Breast epithelium (tissue), 4 donors: ENCODE data around the gene DNMBP. TPM values are rescaled to one million over a fixed set of nuclear protein-coding genes. Genes with fewer than 3 reads are reported as not detected.

Source experiments
- DNase-seq, 2 donors: peaks; one replicate each; pipeline ENCODE4 v3.0.0-alpha.2; 2019; ENCODE audit warnings: low spot score in 2 of 2
- H3K27ac ChIP-seq, 2 donors: fragments of 200-600 bp; sonication (generic) in 1 of 2; one replicate each; pipeline ENCODE4 v1.5.1; 2016 to 2019; ENCODE audit warnings: mild to moderate bottlenecking in 1 of 2
- H3K27me3 ChIP-seq, 2 donors: fragments of 200-600 bp; sonication (generic) in 1 of 2; one replicate each; pipeline versions ENCODE4 v1.5.1 to v1.6.0; 2017 to 2019; ENCODE audit warnings: control low read depth in 1 of 2, mild to moderate bottlenecking in 1 of 2
- H3K36me3 ChIP-seq: fragments of 200-600 bp; one replicate; pipeline ENCODE4 v1.5.1; 2019
- H3K4me1 ChIP-seq, 2 donors: fragments of 200-600 bp; sonication (generic); one replicate each; pipeline ENCODE4 v1.5.1; 2016 to 2019; ENCODE audit warnings: control low read depth in 1 of 2
- H3K4me3 ChIP-seq, 3 donors: fragments of 200-600 bp; sonication (generic); 1 replicate in 2 of 3; 2 replicates in 1 of 3; pipeline ENCODE4 v1.5.1; 2016 to 2019; ENCODE audit warnings: mild to moderate bottlenecking in 3 of 3, moderate library complexity in 2 of 3
- H3K9me3 ChIP-seq, 2 donors: fragments of 200-600 bp; sonication (generic) in 1 of 2; one replicate each; pipeline ENCODE4 v1.5.1; 2016 to 2019; ENCODE audit warnings: control low read depth in 1 of 2
- CTCF ChIP-seq, 3 donors: fragments of 450-650 bp; IDR thresholded peaks; one replicate each; pipeline ENCODE4 v1.5.1; 2016 to 2017; ENCODE audit warnings: antibody characterized with exemption in 3 of 3, mild to moderate bottlenecking in 3 of 3, moderate library complexity in 3 of 3
- POLR2A ChIP-seq: fragments of 450-650 bp; IDR thresholded peaks from one replicate; pipeline ENCODE4 v1.6.1; 2016; ENCODE audit warnings: antibody characterized with exemption, mild to moderate bottlenecking, moderate library complexity
- POLR2AphosphoS5 ChIP-seq, 3 donors: sonication (generic); formaldehyde crosslinking; IDR thresholded peaks; one replicate each; pipeline ENCODE4 v1.6.1; 2017; ENCODE audit warnings: antibody characterized with exemption in 3 of 3
- intact Hi-C: fragments of 100-400 bp; cut with DNase I; formaldehyde crosslinking; loops from one replicate; pipeline ENCODE4 v1.15.1; 2023; ENCODE audit warnings: low total_unique reads
- total RNA-seq, 3 donors: library from RNA; depleted of rRNA; stranded (reverse); fragments of >200 nt; gene quantifications; one replicate each; pipeline ENCODE4 v1.1.0, GENCODE V29; 2016

The DNMBP gene
- total RNA-seq, 3 donors from 2014 or later, result 15.1 to 20.6 (median 15.5) TPM

- peak overlapping the region; percentile 60 to 70 for H3K27ac ChIP-seq
- TF ChIP-seq POLR2A, result no peak
- TF ChIP-seq POLR2AphosphoS5 (IDR thresholded peaks at IDR 0.05), result no peak
- TF ChIP-seq CTCF (IDR thresholded peaks at IDR 0.05), result no peak
- no peaks in the 10 kb centered on the region for H3K9me3 ChIP-seq
- no peaks in the 10 kb centered on the region for H3K36me3 ChIP-seq
- H3K27me3 ChIP-seq, result no peaks in the 10 kb centered on the region
- H3K4me3 ChIP-seq, result peak overlapping the region; percentile 17 to 56 (median 40)
- intact Hi-C loops, result no loop called here
- H3K4me1 ChIP-seq, result peaks cover 0 to 5% of the 10 kb centered on the region in 2 donors
- DNase-seq, result peak in 1 of 2 donors; percentile 26
Observed at GRCh38 chr10:99917963-99918825, 91.6 kb downstream of the DNMBP start.

DNA sequence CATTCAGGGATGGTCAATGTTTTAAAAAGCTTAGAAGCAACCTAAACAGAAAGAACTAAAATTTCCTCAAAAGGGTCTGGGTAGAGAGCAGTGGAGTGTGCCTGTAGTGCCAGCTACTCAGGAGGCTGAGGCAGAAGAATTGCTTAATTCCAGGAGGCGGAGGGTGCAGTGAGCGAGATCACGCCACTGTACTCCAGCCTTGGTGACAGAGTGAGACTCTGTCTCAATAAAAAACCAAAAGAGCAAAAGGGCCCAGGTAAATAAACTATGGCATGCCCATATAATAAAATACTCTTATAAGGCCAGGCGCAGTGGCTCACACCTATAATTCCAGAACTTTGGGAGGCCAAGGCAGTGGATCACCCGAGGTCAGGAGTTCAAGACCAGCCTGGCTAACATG, 93.0 kb downstream of the DNMBP start:
- TF ChIP-seq CTCF (IDR thresholded peaks at IDR 0.05) (no peak), POLR2AphosphoS5 (IDR thresholded peaks at IDR 0.05) (no peak), POLR2A (no peak)
- Histone ChIP-seq H3K9me3 (no peaks in the 10 kb centered on the region), H3K4me3 (no peak overlapping the region), H3K36me3 (no peaks in the 10 kb centered on the region), H3K27ac (no peak overlapping the region), H3K4me1 (peaks cover 0 to 5% of the 10 kb centered on the region in 2 donors), H3K27me3 (no peaks in the 10 kb centered on the region)
- DNase-seq, result no peak
- intact Hi-C loops, result no loop called here

DNA sequence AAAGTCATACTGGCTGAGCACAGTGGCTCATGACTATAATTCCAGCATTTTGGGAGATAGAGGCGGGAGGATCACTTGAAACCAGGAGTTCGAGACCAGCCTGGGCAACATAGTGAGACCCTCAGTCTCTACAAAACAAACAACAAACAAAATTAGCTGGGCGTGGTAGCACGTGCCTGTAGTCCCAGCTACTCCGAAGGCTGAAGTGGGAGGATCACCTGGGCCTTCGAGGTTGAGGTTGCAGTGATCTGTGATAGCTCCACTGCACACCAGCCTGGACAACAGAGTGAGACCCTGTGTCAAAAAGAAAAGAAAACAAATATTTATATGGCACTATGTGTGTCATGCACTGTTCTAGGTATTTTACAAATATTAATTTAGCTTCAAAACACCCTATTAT, 94.3 kb downstream of the DNMBP start:
- TF ChIP-seq CTCF (IDR thresholded peaks at IDR 0.05) (no peak), POLR2AphosphoS5 (IDR thresholded peaks at IDR 0.05) (no peak), POLR2A (no peak)
- Histone ChIP-seq H3K27me3 (no peaks in the 10 kb centered on the region), H3K4me1 (peaks cover 0 to 5% of the 10 kb centered on the region in 2 donors), H3K36me3 (no peaks in the 10 kb centered on the region), H3K27ac (no peak overlapping the region), H3K4me3 (no peak overlapping the region), H3K9me3 (no peaks in the 10 kb centered on the region)
- intact Hi-C loops, result no loop called here
- DNase-seq, result no peak

GRCh38 chr10:99914236-99914635, 95.5 kb downstream of the DNMBP start:
- H3K4me1 ChIP-seq, result peaks cover 0 to 5% of the 10 kb centered on the region in 2 donors

More at GRCh38 chr10:99914236-99914635, 95.5 kb downstream of the DNMBP start:
- TF ChIP-seq CTCF (IDR thresholded peaks at IDR 0.05) (no peak), POLR2AphosphoS5 (IDR thresholded peaks at IDR 0.05) (no peak), POLR2A (no peak)
- intact Hi-C loops, result no loop called here
- Histone ChIP-seq H3K27ac (no peak overlapping the region), H3K4me3 (peak overlapping the region in 1 of 3 donors; percentile 28), H3K36me3 (no peaks in the 10 kb centered on the region), H3K9me3 (no peaks in the 10 kb centered on the region), H3K27me3 (no peaks in the 10 kb centered on the region)
- DNase-seq, result no peak
